ENCODE data around the gene KRTAP9-3.
"Not testable (repeated sequence)": the region's sequence is repeated elsewhere in the genome, so short reads cannot be mapped to it uniquely, and the experiment has no call there.

Gene KRTAP9-3
- 0 reads per million in 4 experiments for total RNA-seq

GRCh38 chr17:41232399-41233105, at the start of gene KRTAP9-3:
Gene KRTAP9-3, plus strand, starts transcription at chr17:41232449. Its CDS starts 53 bp downstream, at chr17:41232502.
- not testable (repeated sequence) for DNase-seq

- no peak for DNase-seq
These were observed 47.7 kb upstream of the KRTAP9-3 start, which contains the start of gene KRTAP4-1 for GRCh38 chr17:41184480-41184961. Gene KRTAP4-1, minus strand, starts transcription at chr17:41184911. Its CDS starts 57 bp downstream, at chr17:41184854.

- DNase-seq = no peak
These were observed 47.2 kb upstream of the KRTAP9-3 start for GRCh38 chr17:41185001-41185400.

- DNase-seq = no peak
These were observed 45.4 kb upstream of the KRTAP9-3 start for GRCh38 chr17:41186872-41187271.

GRCh38 chr17:41189837-41190318, 42.4 kb upstream of the KRTAP9-3 start, which contains the start of gene KRTAP9-1:
Gene KRTAP9-1, plus strand, starts transcription at chr17:41189887. Its CDS starts 0 bp downstream, at chr17:41189887.
- DNase-seq = not testable (repeated sequence)

GRCh38 chr17:41190328-41190727, 41.9 kb upstream of the KRTAP9-3 start:
- no peak for DNase-seq

- no peak for DNase-seq
These were observed 36.2 kb upstream of the KRTAP9-3 start for GRCh38 chr17:41196068-41196467.

- no peak for DNase-seq
These were observed 32.7 kb upstream of the KRTAP9-3 start for GRCh38 chr17:41199421-41200078.

- no peak for DNase-seq
These were observed 20.3 kb upstream of the KRTAP9-3 start for GRCh38 chr17:41211845-41212466.

GRCh38 chr17:41212524-41213169, 19.6 kb upstream of the KRTAP9-3 start:
- DNase-seq = no peak

- DNase-seq = no peak
These were observed 16.6 kb upstream of the KRTAP9-3 start for GRCh38 chr17:41215681-41216080.

- no peak for DNase-seq
These were observed 8.4 kb upstream of the KRTAP9-3 start for GRCh38 chr17:41223821-41224220.

GRCh38 chr17:41226051-41226450, 6.2 kb upstream of the KRTAP9-3 start:
- no peak for DNase-seq

- not testable (repeated sequence) for DNase-seq
These were observed 5.6 kb upstream of the KRTAP9-3 start, which contains the start of gene KRTAP9-2 for GRCh38 chr17:41226598-41227095. Gene KRTAP9-2, plus strand, starts transcription at chr17:41226648. Its CDS starts 7 bp downstream, at chr17:41226655.

GRCh38 chr17:41230094-41230493, 2.2 kb upstream of the KRTAP9-3 start:
- DNase-seq = no peak

- DNase-seq = no peak
These were observed 518 bp upstream of the KRTAP9-3 start for GRCh38 chr17:41231731-41232130.

- DNase-seq = not testable (repeated sequence)
These were observed 4.9 kb downstream of the KRTAP9-3 start for GRCh38 chr17:41237116-41237515.

- DNase-seq = not testable (repeated sequence)
These were observed 5.7 kb downstream of the KRTAP9-3 start, which contains the start of gene KRTAP9-8 for GRCh38 chr17:41237949-41238437. Gene KRTAP9-8, plus strand, starts transcription at chr17:41237999. Its CDS starts 53 bp downstream, at chr17:41238052.

GRCh38 chr17:41246995-41247787, 14.9 kb downstream of the KRTAP9-3 start:
- not testable (repeated sequence) for DNase-seq

- not testable (repeated sequence) for DNase-seq
These were observed 17.5 kb downstream of the KRTAP9-3 start, which contains the start of gene KRTAP9-4 for GRCh38 chr17:41249637-41250240. Gene KRTAP9-4, plus strand, starts transcription at chr17:41249687. Its CDS starts 34 bp downstream, at chr17:41249721.
